Endothelial cell (in vitro differentiated cells): ENCODE data around the gene KIF13A. TPM values are rescaled to one million over a fixed set of nuclear protein-coding genes. Genes with fewer than 3 reads are reported as not detected.

Experiments
- DNase-seq: peaks from one replicate; pipeline ENCODE4 v3.0.0; 2021; ENCODE audit warnings: low spot score
- H3K27ac Mint-ChIP-seq: one replicate; pipeline ENCODE4 v1.8.0; 2021; ENCODE audit warnings: mixed read lengths, inconsistent platforms; ENCODE audit not compliant: unreplicated experiment
- H3K27me3 Mint-ChIP-seq: one replicate; pipeline ENCODE4 v1.8.0; 2021; ENCODE audit warnings: mild to moderate bottlenecking, moderate library complexity, mixed read lengths, inconsistent platforms; ENCODE audit not compliant: unreplicated experiment
- H3K36me3 Mint-ChIP-seq: one replicate; pipeline ENCODE4 v1.8.0; 2021; ENCODE audit warnings: mild to moderate bottlenecking, low read depth, mixed read lengths, inconsistent platforms; ENCODE audit not compliant: unreplicated experiment
- H3K4me1 Mint-ChIP-seq: one replicate; pipeline ENCODE4 v1.8.0; 2021; ENCODE audit warnings: mild to moderate bottlenecking, mixed read lengths, inconsistent platforms; ENCODE audit not compliant: unreplicated experiment
- H3K4me3 Mint-ChIP-seq: one replicate; pipeline ENCODE4 v1.8.0; 2021; ENCODE audit warnings: mild to moderate bottlenecking, mixed read lengths, inconsistent platforms; ENCODE audit not compliant: unreplicated experiment
- H3K9me3 Mint-ChIP-seq: one replicate; pipeline ENCODE4 v1.8.0; 2021; ENCODE audit warnings: mixed read lengths, inconsistent platforms; ENCODE audit not compliant: unreplicated experiment
- total RNA-seq: library from RNA; stranded (reverse); fragmentation: NEBNext Ultra II Directional; extraction: Animal tissue kit (Norgen Biotek cat#: 25700); gene quantifications from one replicate; pipeline ENCODE4 v1.2.1, GENCODE V29; 2021; ENCODE audit not compliant: unreplicated experiment
- TF ChIP-seq, protein P1 (sequence below): fragments of 200-600 bp; sonication (generic); IDR thresholded peaks from one replicate; pipeline ENCODE4 v1.5.0; 2021; ENCODE audit warnings: antibody characterized with exemption; ENCODE audit not compliant: unreplicated experiment

Gene KIF13A
- total RNA-seq, 1 donor from 2014 or later: 139 TPM

DNA sequence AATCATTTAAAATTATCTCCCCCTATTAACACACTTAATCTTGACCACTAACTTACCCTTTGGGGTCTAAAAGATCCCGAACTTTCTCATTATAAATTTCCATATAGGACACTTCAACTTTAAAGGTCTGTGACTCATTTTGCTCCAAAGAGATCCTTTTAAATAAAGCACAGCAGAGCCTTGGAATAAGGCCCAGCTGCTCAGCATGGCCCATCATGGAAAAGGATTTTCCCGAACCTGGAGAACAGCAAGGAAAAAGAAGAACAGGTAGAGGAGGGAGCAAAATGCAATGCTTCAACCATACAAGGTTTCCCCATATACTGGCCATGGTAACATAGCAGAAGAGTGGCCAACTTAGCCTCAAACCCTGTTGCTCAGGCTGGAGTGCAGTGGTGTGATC lies 132.1 kb downstream of the KIF13A start:
- H3K4me3 Mint-ChIP-seq: no peak overlapping the region
- peaks cover 10% of the 10 kb centered on the region for H3K27me3 Mint-ChIP-seq
- H3K4me1 Mint-ChIP-seq: peaks cover 12% of the 10 kb centered on the region
- H3K9me3 Mint-ChIP-seq: no peaks in the 10 kb centered on the region
- no peak overlapping the region for H3K27ac Mint-ChIP-seq
- TF ChIP-seq, protein P1, sequence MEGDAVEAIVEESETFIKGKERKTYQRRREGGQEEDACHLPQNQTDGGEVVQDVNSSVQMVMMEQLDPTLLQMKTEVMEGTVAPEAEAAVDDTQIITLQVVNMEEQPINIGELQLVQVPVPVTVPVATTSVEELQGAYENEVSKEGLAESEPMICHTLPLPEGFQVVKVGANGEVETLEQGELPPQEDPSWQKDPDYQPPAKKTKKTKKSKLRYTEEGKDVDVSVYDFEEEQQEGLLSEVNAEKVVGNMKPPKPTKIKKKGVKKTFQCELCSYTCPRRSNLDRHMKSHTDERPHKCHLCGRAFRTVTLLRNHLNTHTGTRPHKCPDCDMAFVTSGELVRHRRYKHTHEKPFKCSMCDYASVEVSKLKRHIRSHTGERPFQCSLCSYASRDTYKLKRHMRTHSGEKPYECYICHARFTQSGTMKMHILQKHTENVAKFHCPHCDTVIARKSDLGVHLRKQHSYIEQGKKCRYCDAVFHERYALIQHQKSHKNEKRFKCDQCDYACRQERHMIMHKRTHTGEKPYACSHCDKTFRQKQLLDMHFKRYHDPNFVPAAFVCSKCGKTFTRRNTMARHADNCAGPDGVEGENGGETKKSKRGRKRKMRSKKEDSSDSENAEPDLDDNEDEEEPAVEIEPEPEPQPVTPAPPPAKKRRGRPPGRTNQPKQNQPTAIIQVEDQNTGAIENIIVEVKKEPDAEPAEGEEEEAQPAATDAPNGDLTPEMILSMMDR: no peak
- H3K36me3 Mint-ChIP-seq: peaks cover 32% of the 10 kb centered on the region
- DNase-seq: no peak

DNA sequence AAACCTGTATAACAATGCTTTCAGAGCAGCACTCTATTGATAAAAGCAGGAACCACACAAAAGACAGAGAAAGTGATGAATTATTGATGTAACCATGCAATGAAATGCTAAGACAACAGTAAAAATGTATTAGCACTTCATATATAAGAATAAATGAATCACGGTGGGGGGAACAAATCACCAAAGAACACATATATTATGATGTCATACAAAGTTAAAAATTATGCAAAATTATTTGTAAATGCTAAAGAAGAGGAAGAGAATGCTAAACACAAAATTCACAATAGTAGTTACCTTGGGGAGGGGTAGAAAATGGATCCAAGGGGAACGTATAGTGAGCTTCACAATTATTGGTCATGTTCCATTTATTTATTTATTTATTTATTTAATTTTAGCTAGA lies 133.9 kb downstream of the KIF13A start:
- H3K27ac Mint-ChIP-seq: no peak overlapping the region
- H3K36me3 Mint-ChIP-seq: peaks cover 48% of the 10 kb centered on the region
- H3K27me3 Mint-ChIP-seq: peaks cover 4% of the 10 kb centered on the region
- DNase-seq: no peak
- H3K4me1 Mint-ChIP-seq: peaks cover 19% of the 10 kb centered on the region
- no peaks in the 10 kb centered on the region for H3K9me3 Mint-ChIP-seq
- TF ChIP-seq, protein P1: no peak
- H3K4me3 Mint-ChIP-seq: no peak overlapping the region

DNA sequence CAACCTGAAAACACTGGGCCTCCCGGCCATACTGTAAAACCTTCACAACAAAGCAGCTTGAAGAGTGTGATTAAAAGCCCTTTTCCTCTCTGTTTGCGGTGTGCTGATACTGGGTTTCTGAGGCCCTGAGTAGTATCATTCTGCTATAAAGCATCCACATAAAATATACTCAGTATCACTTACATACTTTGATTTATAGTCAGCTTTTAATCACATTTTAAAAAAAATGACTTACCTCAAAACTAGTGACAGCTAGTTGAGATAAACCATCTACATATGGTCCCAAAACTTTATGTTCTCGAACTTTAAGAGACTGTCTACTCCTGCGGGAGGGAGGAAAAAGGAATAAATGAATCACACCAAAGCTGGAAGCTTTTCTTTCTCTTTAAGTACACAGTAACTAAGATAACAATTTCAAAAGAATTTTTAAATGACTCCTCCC lies 135.7 kb downstream of the KIF13A start:
- Mint-ChIP-seq H3K4me1 (peaks cover 23% of the 10 kb centered on the region), H3K4me3 (no peak overlapping the region), H3K36me3 (peaks cover 55% of the 10 kb centered on the region), H3K9me3 (no peaks in the 10 kb centered on the region), H3K27ac (no peak overlapping the region), H3K27me3 (peaks cover 4% of the 10 kb centered on the region)
- TF ChIP-seq, protein P1: no peak
- no peak for DNase-seq

DNA sequence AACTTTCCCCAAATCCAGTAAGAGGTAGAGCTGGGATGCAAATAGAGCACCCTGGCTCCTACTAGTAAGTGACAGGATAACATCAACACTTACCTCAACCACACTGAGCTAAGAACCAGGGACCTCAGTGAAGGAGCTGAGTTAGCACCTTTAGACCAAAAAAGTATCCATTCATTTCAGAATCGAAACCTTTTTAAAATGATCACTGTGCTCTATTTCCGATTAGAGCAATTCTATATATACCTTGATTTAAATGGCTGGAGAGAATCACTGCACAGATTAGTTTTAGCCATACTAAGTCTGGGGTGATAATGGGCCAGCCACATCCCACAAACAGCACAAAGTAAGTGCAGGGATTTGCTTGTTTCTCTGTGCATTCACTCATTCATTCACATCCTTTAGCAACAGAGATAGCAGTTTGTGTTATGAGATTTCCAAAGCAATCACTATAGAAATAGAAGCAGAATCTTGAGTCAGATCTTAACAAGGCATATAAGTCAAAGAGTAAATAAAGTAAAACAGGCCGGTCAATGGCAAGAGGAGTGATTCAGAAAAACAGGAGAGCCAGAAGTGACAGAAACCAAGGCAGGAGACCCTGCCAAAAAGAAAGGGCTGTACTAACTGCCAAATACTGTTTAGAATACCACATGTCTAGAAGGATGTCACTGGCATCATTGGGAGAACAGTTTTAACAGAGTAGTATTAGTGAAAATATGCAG lies 136.3 kb downstream of the KIF13A start:
- no peak for DNase-seq
- peaks cover 23% of the 10 kb centered on the region for H3K4me1 Mint-ChIP-seq
- no peak overlapping the region for H3K4me3 Mint-ChIP-seq
- no peaks in the 10 kb centered on the region for H3K9me3 Mint-ChIP-seq
- peak overlapping the region; percentile 71 for H3K27ac Mint-ChIP-seq
- H3K27me3 Mint-ChIP-seq: peaks cover 6% of the 10 kb centered on the region
- TF ChIP-seq, protein P1: no peak
- peaks cover 58% of the 10 kb centered on the region for H3K36me3 Mint-ChIP-seq

DNA sequence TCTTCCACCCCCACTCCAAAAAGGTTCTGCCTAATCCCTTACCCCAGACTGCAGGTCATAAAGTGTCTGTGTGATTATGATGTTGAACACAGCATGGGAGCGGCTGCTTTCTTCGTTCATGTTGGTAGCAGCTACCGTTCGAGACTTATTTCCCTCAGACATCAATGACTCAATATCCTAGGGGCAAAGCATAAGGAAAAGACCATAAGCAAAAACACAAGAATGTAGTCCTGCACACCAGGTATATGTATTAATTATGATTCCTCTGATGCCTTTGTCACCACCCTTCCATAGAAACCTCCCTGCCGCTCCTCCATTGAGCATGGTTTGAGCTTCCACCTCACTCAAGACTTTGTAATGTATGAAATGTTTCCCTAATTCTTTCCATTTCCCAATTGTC lies 137.2 kb downstream of the KIF13A start:
- peak overlapping the region; percentile 27 for H3K4me3 Mint-ChIP-seq
- peak overlapping the region; percentile 4 for H3K27ac Mint-ChIP-seq
- peaks cover 58% of the 10 kb centered on the region for H3K36me3 Mint-ChIP-seq
- no peaks in the 10 kb centered on the region for H3K9me3 Mint-ChIP-seq
- peaks cover 7% of the 10 kb centered on the region for H3K27me3 Mint-ChIP-seq
- peaks cover 25% of the 10 kb centered on the region for H3K4me1 Mint-ChIP-seq
- TF ChIP-seq, protein P1: no peak
- DNase-seq: no peak
